Small intestine (tissue), 7 donors: ENCODE measurements around the gene PDE1A. TPM values are rescaled to one million over a fixed set of nuclear protein-coding genes. Genes with fewer than 3 reads are reported as not detected.
"Not testable (repeated sequence)": the region's sequence is repeated elsewhere in the genome, so short reads cannot be mapped to it uniquely, and the experiment has no call there.

Experiments
- DNase-seq, 2 donors: peaks; one replicate each; pipeline versions ENCODE4 v3.0.0 to v3.0.0-alpha.2; 2013
- FAIRE-seq: peaks from 2 replicates; lab custom pipeline; 2012; peaks lifted over from hg19 to GRCh38; lab: Jason Lieb, UNC
- H3K27ac ChIP-seq, 3 donors: one replicate each; pipeline ENCODE4 v1.5.1; 2013; ENCODE audit warnings: low read length in 2 of 3, mild to moderate bottlenecking in 2 of 3, control low read depth in 1 of 3, inconsistent platforms in 1 of 3, low read depth in 1 of 3, moderate library complexity in 1 of 3
- H3K27me3 ChIP-seq, 3 donors: one replicate each; pipeline ENCODE4 v1.6.1; 2013; ENCODE audit warnings: low read length in 3 of 3, inconsistent platforms in 1 of 3; ENCODE audit not compliant: control insufficient read depth in 3 of 3, insufficient read depth in 3 of 3
- H3K36me3 ChIP-seq, 3 donors: one replicate each; pipeline ENCODE4 v1.6.1; 2013; ENCODE audit warnings: low read length in 3 of 3, inconsistent platforms in 1 of 3, low read depth in 1 of 3, mild to moderate bottlenecking in 1 of 3, moderate library complexity in 1 of 3; ENCODE audit not compliant: control insufficient read depth in 3 of 3, insufficient read depth in 2 of 3
- H3K4me1 ChIP-seq, 3 donors: one replicate each; pipeline ENCODE4 v1.6.1; 2013; ENCODE audit warnings: low read length in 2 of 3, inconsistent platforms in 1 of 3, low read depth in 1 of 3, mild to moderate bottlenecking in 1 of 3, moderate library complexity in 1 of 3; ENCODE audit not compliant: control insufficient read depth in 3 of 3, insufficient read depth in 2 of 3
- H3K4me3 ChIP-seq, 3 donors: one replicate each; pipeline ENCODE4 v1.5.1; 2013; ENCODE audit warnings: low read length in 3 of 3, control low read depth in 1 of 3, inconsistent platforms in 1 of 3, low read depth in 1 of 3, mild to moderate bottlenecking in 1 of 3, moderate library complexity in 1 of 3
- H3K9me3 ChIP-seq, 2 donors: one replicate each; pipeline ENCODE4 v1.6.1; 2013; ENCODE audit warnings: low read depth in 1 of 2, low read length in 1 of 2; ENCODE audit not compliant: control insufficient read depth in 2 of 2, insufficient read depth in 1 of 2
- WGBS, 3 donors: extraction: QIAGEN DNeasy Blood & Tissue Kit; methylation state at CpG; one replicate each; pipeline ENCODE4 v1.1.7; 2013; 5-methylcytosine and 5-hydroxymethylcytosine counted together
- polyA plus RNA-seq, 4 donors: library from polyadenylated mRNA; stranded (reverse) in 3 of 4; unstranded in 1 of 4; fragments of 200-250 nt in 3 of 4; fragments of 120-200 nt in 1 of 4; gene quantifications; one replicate each; pipeline versions ENCODE4 v1.2.1 to v1.2.3, GENCODE V29; 2013
- donor health status: healthy with polysubstance abuse.
- donor health status: control.
- donor health status: control.
- donor health status: Bipolar disorder and iron deficiency.
- donor health status: healthy.

The PDE1A gene
- polyA plus RNA-seq, 4 donors: 3.5 to 9.7 (median 3.6) TPM; not detected in 1

DNA sequence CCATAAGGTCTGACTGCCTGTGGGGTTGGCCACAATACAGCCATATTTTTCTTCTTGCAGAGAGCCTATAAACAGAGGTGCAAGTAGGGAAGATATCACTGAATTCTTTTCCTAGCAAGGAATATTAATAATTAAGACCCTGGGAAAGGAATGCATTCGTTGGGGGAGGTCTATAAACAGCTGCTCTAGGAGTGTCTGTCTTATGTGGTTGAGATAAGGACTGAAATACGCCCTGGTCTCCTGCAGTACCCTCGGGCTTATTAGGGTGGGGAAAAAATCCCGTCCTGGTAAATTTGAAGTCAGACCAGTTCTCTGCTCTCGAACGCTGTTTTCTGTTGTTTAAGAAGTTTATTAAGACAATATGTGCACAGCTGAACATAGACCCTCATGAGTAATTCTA lies 150.2 kb downstream of the PDE1A start:
- H3K4me3 ChIP-seq, FAIRE-seq, H3K27me3 ChIP-seq, H3K4me1 ChIP-seq, H3K27ac ChIP-seq, H3K36me3 ChIP-seq, DNase-seq: not testable (repeated sequence)
- 72 to 84% (median 79%) methylated on average over 6 of the region's 6 CpGs for WGBS, 3 donors
- H3K9me3 ChIP-seq: peaks cover 0 to 15% of the 10 kb centered on the region in 2 donors

DNA sequence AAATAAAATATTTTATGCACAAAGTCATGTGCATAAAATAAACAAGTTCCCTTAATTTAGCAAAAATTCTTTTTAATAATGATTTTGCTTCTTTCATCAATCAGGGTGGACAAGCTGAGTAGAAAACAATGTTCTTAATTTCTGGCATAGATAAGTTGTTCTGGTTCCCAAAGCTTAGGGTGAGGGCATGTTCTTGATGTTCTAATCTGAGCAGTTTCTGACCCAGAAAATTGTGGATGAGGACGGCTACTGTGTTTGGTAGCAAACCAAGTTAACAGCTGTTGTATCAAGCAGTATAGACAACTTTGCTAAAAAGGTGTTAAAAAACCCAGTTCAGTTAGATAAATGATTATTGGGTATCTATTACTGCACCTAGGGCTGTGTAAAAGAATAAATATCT lies 158.9 kb downstream of the PDE1A start:
- Histone ChIP-seq H3K4me3 (no peak overlapping the region), H3K9me3 (no peaks in the 10 kb centered on the region), H3K27ac (no peak overlapping the region), H3K36me3 (no peaks in the 10 kb centered on the region), H3K4me1 (no peaks in the 10 kb centered on the region), H3K27me3 (peaks cover 0 to 2% (median 0%) of the 10 kb centered on the region in 3 donors)
- DNase-seq (no peak), FAIRE-seq (no peak)
- WGBS, 3 donors: 63 to 86% (median 78%) methylated on average over 1 of the region's 1 CpG

DNA sequence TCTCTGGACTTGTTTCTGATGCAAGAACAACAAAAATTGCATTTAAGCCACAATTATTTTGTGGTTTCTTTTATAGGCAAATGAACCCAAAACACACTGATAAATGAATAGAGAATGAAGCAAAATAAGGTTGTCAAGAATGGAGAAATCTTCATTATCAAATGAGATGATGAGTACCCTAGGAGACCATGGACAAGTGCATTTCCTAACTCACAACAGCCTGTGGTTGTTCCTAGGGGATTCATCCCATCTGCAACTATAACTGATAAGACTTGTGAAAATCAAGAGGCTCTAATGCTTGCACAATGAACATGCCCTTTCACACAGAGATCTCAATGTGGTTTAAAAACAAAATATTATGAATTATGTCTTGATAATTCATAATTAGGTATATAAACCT lies 159.9 kb downstream of the PDE1A start:
- DNase-seq: no peak
- peaks cover 0 to 2% (median 0%) of the 10 kb centered on the region in 3 donors for H3K27me3 ChIP-seq
- H3K4me3 ChIP-seq: no peak overlapping the region
- no peaks in the 10 kb centered on the region for H3K36me3 ChIP-seq
- H3K9me3 ChIP-seq: no peaks in the 10 kb centered on the region
- no peak overlapping the region for H3K27ac ChIP-seq
- FAIRE-seq: no peak
- no peaks in the 10 kb centered on the region for H3K4me1 ChIP-seq

DNA sequence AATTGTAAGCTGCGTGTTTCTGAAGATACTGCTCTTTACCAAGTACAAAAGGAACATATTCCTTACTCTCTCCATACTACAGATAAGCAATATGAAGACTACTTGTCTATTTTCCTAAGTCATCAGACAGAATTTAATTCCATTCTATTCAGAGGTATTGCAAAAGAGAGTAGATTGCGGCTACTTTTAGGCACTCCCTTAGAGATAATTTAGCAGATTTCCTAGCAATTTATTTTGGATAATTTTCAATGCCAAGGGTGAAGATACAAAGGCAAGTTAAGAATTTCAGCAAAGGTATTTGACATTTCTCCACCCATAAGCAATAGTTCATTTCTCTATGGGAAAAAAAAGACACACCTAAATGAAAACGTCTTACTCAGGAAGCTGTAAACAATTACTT lies 161.1 kb downstream of the PDE1A start:
- Histone ChIP-seq H3K9me3 (no peaks in the 10 kb centered on the region), H3K27ac (no peak overlapping the region), H3K4me3 (no peak overlapping the region), H3K27me3 (peaks cover 0 to 2% (median 0%) of the 10 kb centered on the region in 3 donors), H3K36me3 (no peaks in the 10 kb centered on the region), H3K4me1 (no peaks in the 10 kb centered on the region)
- no peak for FAIRE-seq
- no peak for DNase-seq
- 66 to 80% (median 71%) methylated on average over 3 of the region's 3 CpGs for WGBS, 3 donors

DNA sequence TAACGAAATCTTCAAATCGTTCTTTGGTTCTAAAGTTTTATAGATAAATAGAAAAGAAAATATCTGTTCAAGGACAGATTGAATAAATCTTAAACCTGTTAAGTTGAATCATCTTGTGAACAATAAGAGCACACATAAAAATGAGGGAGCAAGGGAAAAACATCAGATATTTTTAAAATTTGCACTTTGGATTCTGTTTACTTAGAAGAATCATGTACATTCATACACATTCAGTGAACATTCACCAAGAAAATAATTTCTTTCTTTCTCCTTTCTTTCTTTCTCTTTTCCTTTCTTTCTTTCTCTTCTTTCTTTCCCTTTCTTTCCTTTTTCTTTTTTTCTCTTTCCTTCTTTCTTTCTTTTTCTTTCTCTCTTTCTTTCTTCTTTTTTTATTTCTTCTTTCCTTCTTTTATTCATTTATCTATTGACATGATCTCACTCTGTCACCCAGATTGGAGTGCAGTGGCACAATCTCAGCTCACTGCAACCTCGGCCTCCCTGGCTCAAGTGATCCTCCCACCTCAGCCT lies 164.9 kb downstream of the PDE1A start:
- H3K4me3 ChIP-seq: no peak overlapping the region
- no peaks in the 10 kb centered on the region for H3K9me3 ChIP-seq
- H3K4me1 ChIP-seq: no peaks in the 10 kb centered on the region
- 84 to 90% (median 86%) methylated on average over 3 of the region's 3 CpGs for WGBS, 3 donors
- no peak for DNase-seq
- FAIRE-seq: peak; percentile 53
- no peaks in the 10 kb centered on the region for H3K36me3 ChIP-seq
- H3K27me3 ChIP-seq: peaks cover 0 to 2% (median 0%) of the 10 kb centered on the region in 3 donors
- H3K27ac ChIP-seq: no peak overlapping the region

DNA sequence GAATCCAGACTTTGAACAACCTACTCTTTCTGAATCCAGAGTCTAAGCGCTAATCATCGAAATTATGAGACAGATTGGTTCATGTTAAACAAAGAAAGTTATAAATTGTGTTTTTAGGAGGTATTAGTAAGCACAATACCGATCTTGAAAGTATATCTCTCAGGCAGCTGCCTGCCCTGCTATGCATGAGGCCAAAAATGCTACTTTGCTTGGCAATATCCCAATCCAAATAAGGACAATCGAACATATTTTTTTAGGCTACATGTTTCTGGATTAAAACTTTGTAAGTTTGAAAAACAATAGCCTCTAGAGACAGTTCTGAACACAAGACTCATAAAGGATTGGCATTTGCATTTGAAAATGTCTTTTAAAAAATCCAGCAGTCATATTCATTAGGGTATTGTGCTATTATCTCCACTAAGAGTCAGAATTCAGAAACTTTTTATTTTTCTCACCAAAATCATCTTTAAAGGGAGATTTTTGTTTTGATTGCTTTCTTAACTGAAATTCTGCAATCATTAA lies 167.1 kb downstream of the PDE1A start:
- WGBS, 3 donors: 69 to 71% (median 70%) methylated on average over 4 of the region's 4 CpGs
- Histone ChIP-seq H3K4me3 (no peak overlapping the region), H3K4me1 (no peaks in the 10 kb centered on the region), H3K27me3 (no peaks in the 10 kb centered on the region), H3K27ac (no peak overlapping the region), H3K36me3 (no peaks in the 10 kb centered on the region), H3K9me3 (no peaks in the 10 kb centered on the region)
- no peak for DNase-seq
- no peak for FAIRE-seq

DNA sequence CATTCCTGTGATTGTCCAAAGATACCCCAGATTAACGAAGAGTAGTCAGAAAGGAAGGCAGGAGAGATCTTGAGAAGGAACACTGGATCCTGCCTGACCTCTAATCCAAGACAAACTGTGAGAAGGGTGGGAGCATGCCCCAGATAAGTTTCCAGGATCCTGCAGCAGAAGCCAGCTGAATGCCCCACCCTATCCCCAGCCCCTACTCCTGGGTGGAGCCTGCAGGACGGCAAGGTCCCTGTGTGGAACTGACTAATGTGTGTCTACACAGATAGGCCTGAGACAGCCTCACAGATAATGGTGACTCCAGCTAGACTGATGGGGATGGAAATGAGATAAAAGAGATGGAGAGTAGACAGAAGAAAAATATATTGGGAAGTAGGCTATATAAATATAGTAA lies 174.3 kb downstream of the PDE1A start:
- Histone ChIP-seq H3K4me3 (no peak overlapping the region), H3K9me3 (no peaks in the 10 kb centered on the region), H3K4me1 (no peaks in the 10 kb centered on the region), H3K36me3 (no peaks in the 10 kb centered on the region), H3K27ac (no peak overlapping the region), H3K27me3 (no peaks in the 10 kb centered on the region)
- FAIRE-seq (no peak), DNase-seq (no peak)
- 62 to 75% (median 70%) methylated on average over 2 of the region's 2 CpGs for WGBS, 3 donors

DNA sequence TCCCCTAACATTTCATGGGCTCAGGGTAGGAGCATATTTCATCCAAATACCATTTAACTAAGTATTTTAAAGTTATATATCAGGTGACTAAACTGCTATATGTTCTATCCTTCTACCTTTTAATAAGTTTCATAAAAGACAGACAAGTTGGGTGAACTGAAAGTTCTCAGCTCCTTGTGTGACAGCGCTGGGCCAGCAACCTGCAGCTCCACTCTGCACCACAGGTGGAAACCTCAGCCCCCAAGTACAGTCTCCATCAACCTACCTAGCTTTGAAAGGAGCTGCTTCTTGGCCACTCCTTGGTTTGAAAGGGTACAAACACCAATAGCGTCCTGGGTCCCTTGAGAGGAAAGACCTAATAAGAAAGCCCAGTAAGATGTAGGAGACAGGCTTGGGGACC lies 177.9 kb downstream of the PDE1A start:
- 90 to 98% (median 95%) methylated on average over 2 of the region's 2 CpGs for WGBS, 3 donors
- no peak overlapping the region for H3K27ac ChIP-seq
- H3K9me3 ChIP-seq: no peaks in the 10 kb centered on the region
- H3K4me1 ChIP-seq: no peaks in the 10 kb centered on the region
- no peaks in the 10 kb centered on the region for H3K27me3 ChIP-seq
- H3K4me3 ChIP-seq: no peak overlapping the region
- DNase-seq: no peak
- FAIRE-seq: no peak
- H3K36me3 ChIP-seq: no peaks in the 10 kb centered on the region

DNA sequence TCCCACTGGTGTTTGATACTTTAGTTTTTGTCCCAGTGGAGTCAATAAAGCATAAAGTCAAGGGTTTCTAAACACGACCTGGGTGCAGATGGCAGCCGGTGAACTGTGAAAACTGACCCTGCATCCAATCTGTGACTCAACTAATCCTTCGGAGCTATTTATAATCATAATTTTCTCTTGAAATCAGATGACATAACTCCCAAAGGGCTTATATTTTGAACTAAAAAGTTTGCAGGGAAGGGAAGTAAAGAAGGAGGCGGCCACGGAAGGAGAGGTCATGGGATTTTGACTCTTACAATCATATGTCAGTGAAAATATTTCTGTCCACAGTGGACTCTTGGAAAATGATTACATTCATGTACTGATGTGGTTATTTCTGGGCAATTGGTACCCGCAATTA lies 178.5 kb downstream of the PDE1A start:
- 78 to 86% (median 80%) methylated on average over 6 of the region's 6 CpGs for WGBS, 3 donors
- Histone ChIP-seq H3K27me3 (no peaks in the 10 kb centered on the region), H3K36me3 (no peaks in the 10 kb centered on the region), H3K4me1 (no peaks in the 10 kb centered on the region), H3K27ac (no peak overlapping the region), H3K4me3 (no peak overlapping the region), H3K9me3 (no peaks in the 10 kb centered on the region)
- FAIRE-seq (no peak), DNase-seq (no peak)
